ENCODE data around the gene ICA1.

DNA sequence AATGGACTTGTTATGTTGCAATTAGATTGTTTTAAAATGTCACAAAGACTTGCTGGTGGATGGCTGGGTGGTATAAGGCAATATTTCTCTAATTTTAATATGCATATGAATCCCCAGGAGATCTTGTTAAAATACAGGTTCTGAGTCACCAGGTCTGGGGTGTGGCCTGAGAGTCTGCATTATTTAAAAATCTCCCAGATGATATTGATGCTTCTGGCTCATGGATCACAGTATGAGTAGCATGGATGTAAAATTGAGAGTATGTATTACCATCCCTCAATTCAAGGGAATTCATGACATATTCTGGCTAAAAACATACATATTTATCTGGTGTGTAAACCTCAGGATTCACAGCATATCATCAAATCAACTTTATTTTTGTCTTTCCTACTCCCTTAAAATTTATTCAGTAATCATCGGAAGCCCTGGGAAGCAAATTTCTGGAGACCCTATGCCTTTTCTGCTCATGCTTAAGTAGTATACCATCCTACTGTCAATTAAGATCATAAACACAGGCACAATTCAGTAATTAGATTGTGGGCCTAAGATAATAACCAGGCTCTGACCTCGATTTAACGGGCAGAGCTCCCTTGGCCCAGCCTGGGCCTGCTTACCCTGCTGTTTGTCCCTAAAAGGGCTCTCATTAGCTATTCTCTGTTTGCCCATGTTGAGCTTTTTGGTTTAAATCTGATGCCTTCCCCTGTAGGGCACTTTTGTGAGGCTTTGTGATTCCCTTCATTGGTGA, 29.6 kb upstream of the ICA1 start:
- TF ChIP-seq CTCF (IDR thresholded peaks at IDR 0.05 in 8 of 11, conservative IDR thresholded peaks at IDR 0.05 in 3 of 11), result no peak
- no peak for TF ChIP-seq POLR2AphosphoS5 (IDR thresholded peaks at IDR 0.05)
- no peak for TF ChIP-seq POLR2A (IDR thresholded peaks at IDR 0.05)

All from spleen (tissue), 7 donors.